GM18508 (cell line): ENCODE results near the gene PAH.

Experiments
- ATAC-seq: cut with Tn5 transposase; IDR thresholded peaks from one replicate; pipeline ENCODE4 v1.9.1; 2021; ENCODE audit warnings: moderate number of reproducible peaks; ENCODE audit not compliant: insufficient read depth, unreplicated experiment

Gene PAH

GRCh38 chr12:102950950-102951619 is 34.0 kb upstream of the PAH start:
- no peak for ATAC-seq

- no peak for ATAC-seq
These were observed 33.3 kb upstream of the PAH start for GRCh38 chr12:102950107-102950949.

GRCh38 chr12:102948941-102949352 is 31.9 kb upstream of the PAH start:
- no peak for ATAC-seq

- ATAC-seq, result no peak
These were observed 29.0 kb upstream of the PAH start for GRCh38 chr12:102946042-102946441.

GRCh38 chr12:102939670-102940222 is 22.7 kb upstream of the PAH start:
- no peak for ATAC-seq

GRCh38 chr12:102939059-102939458 is 22.0 kb upstream of the PAH start:
- ATAC-seq, result no peak

- ATAC-seq, result no peak
These were observed 16.1 kb upstream of the PAH start for GRCh38 chr12:102933168-102933567.

- no peak for ATAC-seq
These were observed 10.2 kb upstream of the PAH start for GRCh38 chr12:102927220-102927619.

GRCh38 chr12:102921240-102921639 is 4.2 kb upstream of the PAH start:
- no peak for ATAC-seq

GRCh38 chr12:102920271-102920670 is 3.2 kb upstream of the PAH start:
- ATAC-seq, result no peak

- no peak for ATAC-seq
These were observed 1.8 kb upstream of the PAH start for GRCh38 chr12:102918840-102919239.

- no peak for ATAC-seq
These were observed 605 bp downstream of the PAH start for GRCh38 chr12:102916252-102917025.

- no peak for ATAC-seq
These were observed 3.4 kb downstream of the PAH start for GRCh38 chr12:102913453-102914226.

- no peak for ATAC-seq
These were observed 4.8 kb downstream of the PAH start for GRCh38 chr12:102912258-102912657.

GRCh38 chr12:102911320-102911719 is 5.7 kb downstream of the PAH start:
- no peak for ATAC-seq

- no peak for ATAC-seq
These were observed 6.3 kb downstream of the PAH start for GRCh38 chr12:102910792-102911191.

- ATAC-seq, result no peak
These were observed 6.9 kb downstream of the PAH start for GRCh38 chr12:102910137-102910536.

GRCh38 chr12:102907918-102908317 is 9.1 kb downstream of the PAH start:
- no peak for ATAC-seq

GRCh38 chr12:102905229-102905628 is 11.8 kb downstream of the PAH start:
- ATAC-seq, result no peak
